ENCODE measurements around the gene TGOLN2.
"Not testable (repeated sequence)": the region's sequence is repeated elsewhere in the genome, so short reads cannot be mapped to it uniquely, and the experiment has no call there.

Gene TGOLN2

DNA sequence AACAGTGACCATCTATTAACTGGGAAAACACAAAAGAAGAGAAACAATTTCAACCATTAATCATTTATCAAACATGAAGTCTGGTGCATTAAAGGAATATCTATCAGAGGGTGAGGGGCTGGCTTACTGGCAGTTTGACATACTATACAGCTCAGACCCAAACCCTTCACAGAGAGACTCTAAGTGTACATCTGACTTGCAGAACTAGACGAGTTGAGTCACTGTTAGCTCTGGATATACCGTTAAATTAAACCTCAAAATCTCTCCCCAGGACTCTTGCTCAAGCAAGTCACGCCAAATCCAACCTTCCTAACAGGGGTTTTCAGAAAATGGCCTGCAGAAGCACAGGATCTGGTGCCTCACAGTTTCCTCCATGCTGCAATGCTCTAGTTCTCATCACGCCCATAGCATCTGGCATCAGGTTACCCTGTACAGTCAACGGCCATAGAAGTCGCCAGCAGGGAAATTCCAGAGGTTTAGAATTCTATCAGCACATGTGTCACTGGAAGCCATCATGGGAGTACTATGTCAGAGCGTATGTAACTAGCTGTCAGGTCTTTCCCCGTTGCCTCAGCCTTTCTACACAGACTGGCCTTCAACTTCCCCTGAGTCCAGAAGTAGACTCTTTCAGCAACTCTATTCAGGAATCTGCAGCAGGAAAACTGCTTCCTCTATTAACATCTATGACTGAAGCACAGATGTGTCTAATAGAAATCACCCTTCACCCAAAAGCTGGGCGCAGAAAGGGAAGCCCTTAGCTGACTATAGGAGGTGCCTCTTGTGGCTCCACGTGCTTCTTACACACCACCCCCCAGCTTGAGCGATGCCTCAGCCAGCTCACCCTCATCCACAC is 9.3 kb downstream of the TGOLN2 start:
- peak; percentile 59 for DNase-seq (ENCODE audit: low read depth, low spot score)
- in situ Hi-C loops (cut with HindIII; ENCODE audit: low sequenced_read_pairs): no loop called here
- H3K4me3 ChIP-seq (ENCODE audit: low read depth, low read length): no peak overlapping the region
- TF ChIP-seq, protein P1, sequence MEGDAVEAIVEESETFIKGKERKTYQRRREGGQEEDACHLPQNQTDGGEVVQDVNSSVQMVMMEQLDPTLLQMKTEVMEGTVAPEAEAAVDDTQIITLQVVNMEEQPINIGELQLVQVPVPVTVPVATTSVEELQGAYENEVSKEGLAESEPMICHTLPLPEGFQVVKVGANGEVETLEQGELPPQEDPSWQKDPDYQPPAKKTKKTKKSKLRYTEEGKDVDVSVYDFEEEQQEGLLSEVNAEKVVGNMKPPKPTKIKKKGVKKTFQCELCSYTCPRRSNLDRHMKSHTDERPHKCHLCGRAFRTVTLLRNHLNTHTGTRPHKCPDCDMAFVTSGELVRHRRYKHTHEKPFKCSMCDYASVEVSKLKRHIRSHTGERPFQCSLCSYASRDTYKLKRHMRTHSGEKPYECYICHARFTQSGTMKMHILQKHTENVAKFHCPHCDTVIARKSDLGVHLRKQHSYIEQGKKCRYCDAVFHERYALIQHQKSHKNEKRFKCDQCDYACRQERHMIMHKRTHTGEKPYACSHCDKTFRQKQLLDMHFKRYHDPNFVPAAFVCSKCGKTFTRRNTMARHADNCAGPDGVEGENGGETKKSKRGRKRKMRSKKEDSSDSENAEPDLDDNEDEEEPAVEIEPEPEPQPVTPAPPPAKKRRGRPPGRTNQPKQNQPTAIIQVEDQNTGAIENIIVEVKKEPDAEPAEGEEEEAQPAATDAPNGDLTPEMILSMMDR (IDR thresholded peaks at IDR 0.05; ENCODE audit: low read depth, low read length): no peak

DNA sequence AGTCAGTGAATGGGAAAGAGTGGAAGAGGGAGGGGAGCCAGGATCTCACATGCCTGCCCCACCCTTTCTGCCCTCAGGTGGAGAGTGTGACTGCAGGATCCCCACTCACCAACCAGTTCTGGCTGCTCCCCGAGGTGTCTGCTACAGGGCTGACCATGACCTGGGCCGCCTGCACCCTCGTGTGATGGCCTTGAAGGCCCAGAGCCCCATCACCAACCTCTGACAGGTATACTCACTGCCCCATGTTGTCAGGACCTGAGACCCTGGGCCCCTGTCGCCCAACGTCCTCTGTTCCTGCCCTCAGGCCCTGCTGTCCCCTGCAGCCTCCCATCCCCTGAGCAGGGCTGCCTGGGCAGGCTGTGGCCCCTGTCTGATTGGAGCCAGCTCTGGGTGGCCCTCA is 11.9 kb downstream of the TGOLN2 start:
- H3K4me3 ChIP-seq (ENCODE audit: low read depth, low read length); in situ Hi-C loops (cut with HindIII; ENCODE audit: low sequenced_read_pairs); DNase-seq (ENCODE audit: low read depth, low spot score): not testable (repeated sequence)

DNA sequence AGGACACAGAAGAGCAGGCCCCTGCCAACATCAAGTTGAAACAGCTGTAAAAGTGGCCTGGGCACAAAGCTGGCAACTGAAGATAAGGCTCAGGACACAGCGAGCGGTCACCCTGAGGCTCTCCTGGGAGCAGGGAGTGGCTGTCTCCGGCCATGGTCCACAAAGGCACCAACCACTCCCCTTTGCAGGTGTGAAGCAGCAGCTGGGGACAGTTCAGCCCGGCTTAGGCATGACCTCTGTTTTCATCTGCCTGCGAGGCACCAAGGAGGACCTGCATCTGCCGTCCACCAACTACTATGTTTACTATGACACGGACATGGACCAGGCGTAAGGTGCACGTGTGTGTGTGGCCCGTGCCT is 12.9 kb downstream of the TGOLN2 start:
- TF ChIP-seq, protein P1 (IDR thresholded peaks at IDR 0.05; ENCODE audit: low read depth, low read length): no peak
- H3K4me3 ChIP-seq (ENCODE audit: low read depth, low read length): no peak overlapping the region
- in situ Hi-C loops (cut with HindIII; ENCODE audit: low sequenced_read_pairs): no loop called here
- DNase-seq (ENCODE audit: low read depth, low spot score): no peak

DNA sequence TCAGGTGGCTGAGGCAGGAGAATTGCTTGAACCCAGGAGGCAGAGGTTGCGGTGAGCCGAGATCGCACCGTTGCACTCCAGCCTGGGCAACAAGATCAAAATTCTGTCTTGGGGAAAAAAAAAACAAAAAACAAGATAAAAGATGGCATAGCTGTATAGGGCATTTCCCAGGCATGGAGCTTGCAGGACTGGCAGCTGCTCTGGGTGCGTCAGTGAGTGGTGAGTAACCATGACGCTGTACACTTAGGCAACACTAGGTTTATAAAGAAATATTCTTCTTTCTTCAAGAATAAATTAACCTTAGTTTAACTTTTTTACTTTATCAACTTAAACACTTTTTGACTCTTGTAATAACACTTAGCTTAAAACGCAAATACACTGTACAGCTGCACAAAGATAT is 15.4 kb downstream of the TGOLN2 start:
- in situ Hi-C loops (cut with HindIII; ENCODE audit: low sequenced_read_pairs): no loop called here
- no peak overlapping the region for H3K4me3 ChIP-seq (ENCODE audit: low read depth, low read length)
- TF ChIP-seq, protein P1 (IDR thresholded peaks at IDR 0.05; ENCODE audit: low read depth, low read length): no peak
- peak; percentile 73 for DNase-seq (ENCODE audit: low read depth, low spot score)

DNA sequence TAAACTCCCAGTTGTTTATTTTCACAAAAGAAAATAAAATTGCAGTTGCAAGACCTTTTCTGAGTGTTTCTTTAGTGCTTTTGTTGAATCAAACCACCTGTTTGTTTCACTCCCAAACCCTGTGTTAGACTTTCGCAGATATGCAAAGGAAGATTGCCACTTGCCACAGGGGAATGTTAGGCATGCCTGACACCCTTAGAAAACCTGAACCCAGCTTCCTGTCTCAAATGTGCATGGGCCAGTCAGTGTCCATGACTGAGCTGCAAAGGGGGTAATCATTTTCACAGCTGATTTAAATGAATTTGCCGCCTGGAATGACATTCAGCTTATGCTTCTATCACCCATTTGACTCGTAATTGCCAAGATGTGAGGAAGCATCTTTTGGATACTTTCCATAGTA is 17.5 kb downstream of the TGOLN2 start:
- no peak for DNase-seq (ENCODE audit: low read depth, low spot score)
- in situ Hi-C loops (cut with HindIII; ENCODE audit: low sequenced_read_pairs): no loop called here
- TF ChIP-seq, protein P1 (IDR thresholded peaks at IDR 0.05; ENCODE audit: low read depth, low read length): no peak
- H3K4me3 ChIP-seq (ENCODE audit: low read depth, low read length): no peak overlapping the region

DNA sequence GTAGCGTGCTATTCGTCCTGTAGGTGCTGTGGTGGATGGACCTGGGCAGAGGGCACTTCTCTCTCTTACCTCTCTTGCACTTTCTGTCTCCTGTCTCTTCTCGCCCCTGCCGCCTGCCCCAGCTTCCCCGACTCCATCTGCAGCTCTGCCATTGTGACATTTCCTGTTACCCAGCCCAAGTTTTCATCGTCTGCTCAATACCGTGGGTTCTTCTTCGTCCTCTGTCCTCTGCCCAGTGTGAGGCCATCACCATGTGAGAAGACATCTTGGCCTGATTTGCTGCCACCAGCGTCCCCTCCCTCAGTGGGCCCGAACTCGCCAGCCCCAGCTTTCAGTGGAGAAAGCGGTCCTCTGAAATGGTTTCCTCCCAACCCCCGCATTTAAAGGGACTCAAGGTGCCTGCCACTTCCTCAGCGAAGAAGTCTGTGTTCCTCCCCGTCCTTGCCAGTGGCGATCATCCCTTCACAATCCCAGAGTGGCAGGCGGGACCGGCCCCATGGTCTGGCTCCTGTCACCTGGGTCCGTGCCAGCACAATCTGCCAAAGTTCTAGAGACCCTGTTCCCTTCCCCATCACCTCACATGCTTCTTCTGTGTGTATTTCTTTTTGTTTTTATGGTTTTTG is 18.0 kb downstream of the TGOLN2 start:
- H3K4me3 ChIP-seq (ENCODE audit: low read depth, low read length): no peak overlapping the region
- DNase-seq (ENCODE audit: low read depth, low spot score): no peak
- in situ Hi-C loops (cut with HindIII; ENCODE audit: low sequenced_read_pairs): no loop called here
- TF ChIP-seq, protein P1 (IDR thresholded peaks at IDR 0.05; ENCODE audit: low read depth, low read length): no peak

DNA sequence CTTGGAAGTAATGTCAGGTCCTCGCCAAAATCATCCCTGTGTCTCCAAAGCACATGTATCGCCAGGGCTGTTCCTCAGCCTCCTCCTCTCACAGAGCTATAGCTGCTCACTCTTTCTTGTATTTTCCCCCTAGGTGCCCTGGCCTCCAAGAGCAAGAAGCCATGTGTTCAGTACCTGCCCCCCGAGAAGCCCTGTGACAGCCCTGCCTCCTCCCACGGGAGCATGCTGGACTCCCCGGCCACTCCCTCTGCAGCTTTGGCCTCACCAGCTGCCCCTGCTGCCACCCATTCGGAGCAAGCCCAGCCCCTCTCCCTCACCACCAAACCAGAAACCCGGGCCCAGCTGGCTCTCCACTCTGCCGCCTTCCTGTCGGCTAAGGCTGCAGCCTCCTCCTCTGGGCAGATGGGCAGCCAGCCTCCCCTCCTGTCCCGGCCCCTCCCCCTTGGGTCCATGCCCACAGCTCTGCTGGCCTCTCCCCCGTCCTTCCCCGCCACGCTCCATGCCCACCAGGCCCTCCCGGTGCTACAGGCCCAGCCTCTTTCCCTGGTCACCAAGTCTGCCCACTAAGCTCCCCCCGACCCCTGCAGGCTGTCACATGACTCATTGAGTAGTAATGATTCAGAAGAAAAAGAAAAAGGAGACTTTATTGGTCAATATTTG is 18.8 kb downstream of the TGOLN2 start:
- no peak overlapping the region for H3K4me3 ChIP-seq (ENCODE audit: low read depth, low read length)
- TF ChIP-seq, protein P1 (IDR thresholded peaks at IDR 0.05; ENCODE audit: low read depth, low read length): no peak
- DNase-seq (ENCODE audit: low read depth, low spot score): peak; percentile 63
- in situ Hi-C loops (cut with HindIII; ENCODE audit: low sequenced_read_pairs): no loop called here

All from astrocyte of the spinal cord (primary cell).